BLaER1 (cell line): Measurements from ENCODE around the gene ADAMTS6.

ENCODE experiments used
- H3K27ac ChIP-seq: shearing (Covaris generic); formaldehyde crosslinking; 2 replicates; pipeline ENCODE4 v1.8.1; 2022
- H3K27me3 ChIP-seq: shearing (Covaris generic); formaldehyde crosslinking; 2 replicates; pipeline ENCODE4 v1.8.1; 2022
- H3K36me3 ChIP-seq: shearing (Covaris generic); formaldehyde crosslinking; 2 replicates; pipeline ENCODE4 v1.8.1; 2022
- H3K4me1 ChIP-seq: shearing (Covaris generic); formaldehyde crosslinking; 2 replicates; pipeline ENCODE4 v1.8.1; 2022
- H3K4me2 ChIP-seq: shearing (Covaris generic); formaldehyde crosslinking; 2 replicates; pipeline ENCODE4 v1.8.1; 2022
- H3K4me3 ChIP-seq: shearing (Covaris generic); formaldehyde crosslinking; 2 replicates; pipeline ENCODE4 v1.8.1; 2022
- H3K9ac ChIP-seq: shearing (Covaris generic); formaldehyde crosslinking; 2 replicates; pipeline ENCODE4 v1.8.1; 2022
- H3K9me3 ChIP-seq: shearing (Covaris generic); formaldehyde crosslinking; 2 replicates; pipeline ENCODE4 v1.8.1; 2022
- H4K20me1 ChIP-seq: shearing (Covaris generic); formaldehyde crosslinking; 2 replicates; pipeline ENCODE4 v1.8.1; 2022
- Cebpa-rat ChIP-seq: shearing (Covaris generic); IDR thresholded peaks from 2 replicates; pipeline ENCODE4 v1.8.1; 2022

ADAMTS6 gene

GRCh38 chr5:65141493-65141892, 340.2 kb downstream of the ADAMTS6 start:
- H4K20me1 ChIP-seq, result no peaks in the 10 kb centered on the region
- no peaks in the 10 kb centered on the region for H3K9me3 ChIP-seq
- H3K27me3 ChIP-seq, result no peaks in the 10 kb centered on the region
- H3K4me2 ChIP-seq, result no peak overlapping the region
- no peak overlapping the region for H3K27ac ChIP-seq
- no peaks in the 10 kb centered on the region for H3K4me1 ChIP-seq
- no peak for TF ChIP-seq Cebpa-rat
- no peaks in the 10 kb centered on the region for H3K36me3 ChIP-seq
- H3K4me3 ChIP-seq, result no peak overlapping the region
- no peak overlapping the region for H3K9ac ChIP-seq

GRCh38 chr5:65137631-65138030, 344.1 kb downstream of the ADAMTS6 start:
- Histone ChIP-seq H3K9ac (no peak overlapping the region), H3K4me3 (no peak overlapping the region), H3K9me3 (no peaks in the 10 kb centered on the region), H3K4me1 (no peaks in the 10 kb centered on the region), H4K20me1 (no peaks in the 10 kb centered on the region), H3K27me3 (no peaks in the 10 kb centered on the region), H3K4me2 (no peak overlapping the region), H3K27ac (no peak overlapping the region), H3K36me3 (no peaks in the 10 kb centered on the region)
- TF ChIP-seq Cebpa-rat, result no peak

GRCh38 chr5:65133477-65134110, 348.1 kb downstream of the ADAMTS6 start:
- no peak for TF ChIP-seq Cebpa-rat
- Histone ChIP-seq H3K27me3 (no peaks in the 10 kb centered on the region), H3K4me1 (no peaks in the 10 kb centered on the region), H3K4me2 (no peak overlapping the region), H3K9ac (no peak overlapping the region), H3K27ac (no peak overlapping the region), H3K9me3 (no peaks in the 10 kb centered on the region), H3K4me3 (no peak overlapping the region), H4K20me1 (no peaks in the 10 kb centered on the region), H3K36me3 (no peaks in the 10 kb centered on the region)

GRCh38 chr5:65132386-65132785, 349.3 kb downstream of the ADAMTS6 start:
- Histone ChIP-seq H3K27me3 (no peaks in the 10 kb centered on the region), H3K36me3 (no peaks in the 10 kb centered on the region)

GRCh38 chr5:65128226-65128625, 353.5 kb downstream of the ADAMTS6 start:
- H4K20me1 ChIP-seq, result no peaks in the 10 kb centered on the region
- no peaks in the 10 kb centered on the region for H3K9me3 ChIP-seq
- no peaks in the 10 kb centered on the region for H3K36me3 ChIP-seq
- peaks cover 6% of the 10 kb centered on the region; the same call in 1 of the 2 replicates for H3K4me1 ChIP-seq
- H3K27ac ChIP-seq, result no peak overlapping the region
- H3K9ac ChIP-seq, result no peak overlapping the region
- no peak overlapping the region for H3K4me3 ChIP-seq
- no peaks in the 10 kb centered on the region for H3K27me3 ChIP-seq
- no peak for TF ChIP-seq Cebpa-rat
- H3K4me2 ChIP-seq, result no peak overlapping the region

More at GRCh38 chr5:65132386-65132785, 349.3 kb downstream of the ADAMTS6 start:
- Histone ChIP-seq H3K9me3 (no peaks in the 10 kb centered on the region), H3K27ac (no peak overlapping the region), H3K9ac (no peak overlapping the region), H3K4me2 (no peak overlapping the region), H3K4me3 (no peak overlapping the region), H4K20me1 (no peaks in the 10 kb centered on the region), H3K4me1 (no peaks in the 10 kb centered on the region)
- no peak for TF ChIP-seq Cebpa-rat

GRCh38 chr5:65127161-65127901, 354.4 kb downstream of the ADAMTS6 start:
- no peak overlapping the region for H3K9ac ChIP-seq
- no peak overlapping the region for H3K4me2 ChIP-seq
- peaks cover 6% of the 10 kb centered on the region; the same call in 1 of the 2 replicates for H3K4me1 ChIP-seq
- H3K9me3 ChIP-seq, result no peaks in the 10 kb centered on the region
- H3K36me3 ChIP-seq, result no peaks in the 10 kb centered on the region
- no peaks in the 10 kb centered on the region for H4K20me1 ChIP-seq
- no peak overlapping the region for H3K4me3 ChIP-seq
- H3K27ac ChIP-seq, result no peak overlapping the region
- TF ChIP-seq Cebpa-rat, result no peak
- no peaks in the 10 kb centered on the region for H3K27me3 ChIP-seq

- H3K27me3 ChIP-seq, result no peaks in the 10 kb centered on the region
- no peak overlapping the region for H3K9ac ChIP-seq
- no peak overlapping the region for H3K4me2 ChIP-seq
- no peaks in the 10 kb centered on the region for H3K36me3 ChIP-seq
- no peaks in the 10 kb centered on the region for H3K9me3 ChIP-seq
- no peak overlapping the region for H3K4me3 ChIP-seq
- H4K20me1 ChIP-seq, result no peaks in the 10 kb centered on the region
- no peak overlapping the region for H3K27ac ChIP-seq
- TF ChIP-seq Cebpa-rat, result no peak
- H3K4me1 ChIP-seq, result peaks cover 6% of the 10 kb centered on the region; the same call in 1 of the 2 replicates
Observed at GRCh38 chr5:65126542-65127069, 355.1 kb downstream of the ADAMTS6 start.

- Histone ChIP-seq H3K36me3 (no peaks in the 10 kb centered on the region), H3K4me1 (peaks cover 6% of the 10 kb centered on the region; the same call in 1 of the 2 replicates), H3K27me3 (no peaks in the 10 kb centered on the region), H3K4me2 (no peak overlapping the region), H3K9ac (no peak overlapping the region), H3K4me3 (no peak overlapping the region), H4K20me1 (no peaks in the 10 kb centered on the region), H3K27ac (no peak overlapping the region), H3K9me3 (no peaks in the 10 kb centered on the region)
- TF ChIP-seq Cebpa-rat, result no peak
Observed at GRCh38 chr5:65125591-65126541, 355.9 kb downstream of the ADAMTS6 start.

- no peak for TF ChIP-seq Cebpa-rat
- no peak overlapping the region for H3K4me2 ChIP-seq
- no peaks in the 10 kb centered on the region for H4K20me1 ChIP-seq
- H3K9me3 ChIP-seq, result peaks cover 10% of the 10 kb centered on the region
- no peak overlapping the region for H3K9ac ChIP-seq
- no peaks in the 10 kb centered on the region for H3K27me3 ChIP-seq
- no peak overlapping the region for H3K4me3 ChIP-seq
- H3K27ac ChIP-seq, result no peak overlapping the region
- H3K36me3 ChIP-seq, result no peaks in the 10 kb centered on the region
- peaks cover 6% of the 10 kb centered on the region; the same call in 1 of the 2 replicates for H3K4me1 ChIP-seq
Observed at GRCh38 chr5:65121880-65122436, 359.8 kb downstream of the ADAMTS6 start.
